HUES64 (cell line): ENCODE results near the gene KISS1.
A peak's percentile ranks its signal among the peaks of the same experiment; 100 is the strongest.

Source experiments
- H3K27ac ChIP-seq: 2 replicates; pipeline ENCODE4 v1.7.0; 2013; ENCODE audit warnings: low read depth, low read length, inconsistent platforms
- H3K27me3 ChIP-seq: 2 replicates; pipeline ENCODE4 v1.6.1; 2013; ENCODE audit warnings: mild to moderate bottlenecking, low read length; ENCODE audit not compliant: insufficient read depth
- H3K36me3 ChIP-seq: 2 replicates; pipeline ENCODE4 v1.6.1; 2013; ENCODE audit warnings: mild to moderate bottlenecking, low read length; ENCODE audit not compliant: insufficient read depth
- H3K4me1 ChIP-seq: 2 replicates; pipeline ENCODE4 v1.6.1; 2013; ENCODE audit warnings: mild to moderate bottlenecking, low read length, moderate library complexity; ENCODE audit not compliant: insufficient read depth
- H3K4me3 ChIP-seq: 2 replicates; pipeline ENCODE4 v1.5.1; 2013; ENCODE audit warnings: mild to moderate bottlenecking, low read length, moderate library complexity
- H3K9ac ChIP-seq: 2 replicates; pipeline ENCODE4 v1.6.1; 2013; ENCODE audit warnings: mild to moderate bottlenecking, low read depth, low read length
- H3K9me3 ChIP-seq: 2 replicates; pipeline ENCODE4 v1.6.1; 2013; ENCODE audit warnings: low read depth, low read length; ENCODE audit not compliant: insufficient read depth
- WGBS: fragments of 150-250, 120-280 bp; methylation state at CpG from one replicate; pipeline ENCODE4 v1.1.7; 2013; ENCODE audit warnings: missing lambda C conversion rate; 5-methylcytosine and 5-hydroxymethylcytosine counted together

Gene KISS1

DNA sequence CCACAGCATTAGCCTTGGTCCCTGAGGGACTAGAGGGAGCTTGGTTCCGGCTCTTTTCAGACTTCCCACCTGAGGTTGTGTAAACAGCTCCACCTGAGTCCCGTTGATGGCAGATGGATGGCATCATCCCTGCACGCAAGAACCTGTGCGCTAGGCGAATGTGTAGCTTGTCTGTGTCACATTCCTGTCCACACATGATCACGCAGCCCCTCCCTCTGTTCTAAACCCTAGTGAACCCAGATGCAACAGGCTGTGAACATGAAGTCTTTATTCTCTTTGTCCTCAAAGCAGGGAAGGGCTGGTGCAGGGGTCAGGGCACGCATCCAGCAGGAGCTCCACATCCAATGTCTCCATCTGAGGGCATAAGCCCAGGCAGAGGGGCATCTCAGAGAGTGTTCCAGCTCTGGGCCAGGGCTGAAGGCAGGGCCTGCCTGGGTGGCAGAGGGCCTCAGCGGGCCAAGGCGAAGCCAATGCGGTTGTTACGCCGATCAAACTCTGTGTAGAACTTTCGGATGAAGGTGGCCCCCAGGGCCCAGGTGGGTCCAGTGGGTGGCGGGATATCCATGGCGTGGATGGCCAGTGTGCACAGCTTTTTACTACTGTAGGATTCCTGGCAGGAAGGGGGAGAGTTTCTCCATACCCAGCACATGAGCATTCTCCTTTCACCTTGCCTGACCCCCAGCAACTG, 41.6 kb downstream of the KISS1 start:
- no peak overlapping the region for H3K4me3 ChIP-seq
- H3K27me3 ChIP-seq = peaks cover 19% of the 10 kb centered on the region
- H3K4me1 ChIP-seq = peaks cover 6% of the 10 kb centered on the region; the same call in 1 of the 2 replicates

DNA sequence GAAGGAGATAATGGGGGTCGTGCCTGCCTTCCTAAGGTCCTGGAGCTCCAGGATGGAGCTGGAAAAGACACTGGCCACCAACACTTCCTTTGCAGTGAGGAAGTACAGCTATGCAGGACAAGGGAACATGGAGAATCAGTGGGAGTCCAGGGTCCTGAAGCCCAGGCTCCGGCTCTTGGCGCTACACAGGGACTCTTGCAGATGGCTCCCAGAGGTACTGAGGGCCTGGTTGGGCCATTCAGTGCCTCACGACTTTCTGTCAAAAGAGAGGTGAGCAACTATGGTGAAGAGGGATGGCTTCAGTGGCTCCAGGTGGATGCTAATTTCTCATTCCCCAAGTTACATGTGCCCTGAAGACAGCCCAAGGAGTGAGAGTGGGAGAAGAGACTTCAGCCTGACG, 42.6 kb downstream of the KISS1 start:
- H3K9ac ChIP-seq = no peak overlapping the region
- no peak overlapping the region for H3K27ac ChIP-seq
- no peaks in the 10 kb centered on the region for H3K36me3 ChIP-seq
- no peaks in the 10 kb centered on the region for H3K9me3 ChIP-seq
- 92% methylated on average over 5 of the region's 5 CpGs for WGBS
- peaks cover 8% of the 10 kb centered on the region; the same call in 1 of the 2 replicates for H3K4me1 ChIP-seq
- H3K27me3 ChIP-seq = peaks cover 19% of the 10 kb centered on the region
- no peak overlapping the region for H3K4me3 ChIP-seq

More for the DNA sequence above, 41.6 kb downstream of the KISS1 start:
- Histone ChIP-seq H3K36me3 (no peaks in the 10 kb centered on the region), H3K9ac (no peak overlapping the region), H3K9me3 (no peaks in the 10 kb centered on the region), H3K27ac (no peak overlapping the region)
- 94% methylated on average over 15 of the region's 15 CpGs for WGBS

DNA sequence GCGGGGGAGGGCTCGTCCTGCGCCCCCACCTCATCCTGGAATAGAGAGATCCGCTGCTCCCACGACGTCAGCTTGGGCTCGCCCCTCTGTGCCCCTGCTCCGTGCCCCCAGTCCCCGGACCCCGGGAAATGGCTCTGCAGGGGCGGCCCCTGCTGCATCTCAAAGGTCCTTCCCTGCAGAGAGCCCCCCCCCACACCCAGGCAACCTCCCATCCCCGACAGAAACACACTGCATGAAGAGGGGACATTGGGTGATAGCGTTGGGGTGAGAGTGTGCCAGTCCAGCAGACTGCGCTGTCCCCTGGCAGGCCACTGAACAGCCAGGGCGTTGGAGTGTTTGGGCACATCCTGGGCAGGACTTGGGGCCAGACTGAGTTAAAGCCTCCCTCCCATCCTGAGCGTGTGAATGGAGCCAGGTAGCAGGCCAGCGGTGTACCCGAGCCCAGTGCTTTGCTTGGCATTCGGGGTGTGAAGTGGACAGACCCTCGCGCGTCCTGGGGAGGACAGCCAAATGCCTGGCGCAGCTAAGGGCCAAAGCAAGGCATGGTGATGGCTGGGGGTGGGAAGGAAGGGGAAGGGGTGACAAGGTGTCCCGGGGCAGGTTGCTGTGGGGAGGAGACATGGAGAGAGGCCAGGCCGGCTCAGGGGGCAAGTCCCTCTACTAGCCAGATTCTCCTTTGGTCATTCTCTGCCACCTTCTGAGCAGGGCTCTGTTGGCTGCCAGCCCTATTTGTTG, 43.8 kb downstream of the KISS1 start:
- WGBS = 39% methylated on average over 25 of the region's 25 CpGs
- Histone ChIP-seq H3K4me3 (peak overlapping the region; percentile 73), H3K27ac (no peak overlapping the region), H3K36me3 (no peaks in the 10 kb centered on the region), H3K27me3 (peaks cover 19% of the 10 kb centered on the region), H3K4me1 (peaks cover 19% of the 10 kb centered on the region), H3K9me3 (no peaks in the 10 kb centered on the region), H3K9ac (peak overlapping the region; percentile 38)

DNA sequence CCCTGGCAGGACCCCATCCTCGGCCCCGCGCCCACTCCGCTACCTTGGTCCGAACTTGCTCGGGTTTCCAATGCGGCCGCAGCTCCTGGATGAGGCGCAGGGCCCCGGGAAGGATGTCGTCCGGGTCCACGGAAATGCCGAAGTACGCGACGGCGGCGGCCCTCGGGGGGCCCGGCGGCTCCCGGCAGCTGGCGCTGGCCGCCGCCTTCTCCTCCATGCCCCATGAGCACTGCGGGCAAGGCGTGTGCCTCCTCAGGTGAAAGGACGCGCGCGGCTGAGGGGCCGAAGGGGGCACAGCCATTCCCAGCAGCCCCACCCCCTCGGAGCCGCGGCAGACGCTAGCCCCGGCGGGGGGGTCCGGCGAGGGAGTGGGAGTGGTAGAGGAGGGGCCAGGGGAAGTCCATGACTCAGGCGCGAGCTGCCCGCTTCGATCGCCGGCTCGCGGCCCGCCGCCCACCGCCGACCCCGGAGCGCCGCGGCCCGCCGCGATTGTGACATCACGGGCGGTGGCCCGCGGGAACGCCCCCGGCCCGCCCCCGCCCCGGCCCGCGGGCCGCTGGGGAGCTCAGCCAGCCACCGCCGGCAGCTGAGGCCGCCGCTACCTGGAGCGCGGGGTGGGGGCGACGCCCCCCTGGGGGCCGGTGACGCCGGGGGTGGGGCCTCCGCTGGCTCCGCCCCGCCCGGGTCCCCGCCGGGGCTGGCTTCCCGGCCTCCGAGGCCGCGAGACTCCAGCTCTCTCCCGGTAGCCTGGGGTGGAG, 44.6 kb downstream of the KISS1 start, which contains the start of gene ETNK2:
TSS of gene ETNK2 (minus strand) at position 493 of the 758 bp plus-strand sequence. CDS start at position 301, 192 bp downstream.
- peaks cover 27% of the 10 kb centered on the region for H3K4me1 ChIP-seq
- no peaks in the 10 kb centered on the region for H3K36me3 ChIP-seq
- under 1% methylated on average over 94 of the region's 94 CpGs for WGBS
- H3K4me3 ChIP-seq = peak within 1 kb of the TSS; percentile 73
- H3K9me3 ChIP-seq = no peaks in the 10 kb centered on the region
- H3K27ac ChIP-seq = no peak within 1 kb of the TSS; the same call in 1 of the 2 replicates
- peaks cover 19% of the 10 kb centered on the region for H3K27me3 ChIP-seq
- H3K9ac ChIP-seq = peak within 1 kb of the TSS; percentile 49

DNA sequence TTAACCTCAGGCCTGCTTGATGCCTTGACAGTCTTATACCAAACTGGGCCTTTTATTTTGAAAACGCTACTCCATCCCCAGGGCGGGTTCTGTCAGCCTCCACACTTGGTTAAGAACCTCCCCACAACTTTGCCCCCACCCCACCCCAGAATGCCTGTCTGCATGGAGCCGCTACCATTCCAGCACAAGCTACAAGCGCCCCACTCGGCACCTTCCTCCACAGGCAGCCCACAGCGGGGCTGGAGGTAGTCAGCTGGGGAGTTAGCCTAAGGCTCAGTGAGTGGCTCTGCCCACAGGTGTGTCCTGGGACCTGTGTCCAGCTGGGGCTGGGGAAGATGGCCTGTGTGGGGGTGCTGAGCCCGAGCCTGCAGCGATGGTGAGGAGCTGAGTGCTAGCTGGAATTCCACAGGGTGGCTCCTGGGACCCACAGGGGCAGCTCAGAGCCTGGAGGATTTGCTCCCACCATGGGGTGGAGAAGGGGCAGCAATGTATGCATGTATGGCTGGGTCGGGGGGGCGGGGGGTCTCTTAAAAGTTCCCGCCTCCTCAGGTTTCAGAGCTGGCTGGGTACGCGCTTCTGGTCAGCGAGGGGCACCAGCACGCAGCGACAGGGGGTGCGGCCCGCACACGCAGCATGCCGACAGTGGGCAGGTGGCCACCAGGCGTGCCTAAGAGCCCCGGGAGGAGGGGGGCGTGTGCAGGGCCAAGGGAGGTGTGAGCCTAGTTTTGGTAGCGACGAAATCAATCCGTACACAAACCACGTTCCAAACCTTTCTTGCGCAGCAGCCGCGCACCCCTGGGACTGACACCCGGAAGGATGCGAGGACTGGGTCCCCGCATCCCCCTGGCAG, 45.4 kb downstream of the KISS1 start:
- Histone ChIP-seq H3K9ac (peak overlapping the region; percentile 49; the same call in 1 of the 2 replicates), H3K4me3 (peak overlapping the region; percentile 73), H3K4me1 (peaks cover 27% of the 10 kb centered on the region), H3K27me3 (peaks cover 19% of the 10 kb centered on the region), H3K27ac (no peak overlapping the region; the same call in 1 of the 2 replicates), H3K36me3 (no peaks in the 10 kb centered on the region), H3K9me3 (no peaks in the 10 kb centered on the region)
- WGBS = 11% methylated on average over 32 of the region's 33 CpGs

DNA sequence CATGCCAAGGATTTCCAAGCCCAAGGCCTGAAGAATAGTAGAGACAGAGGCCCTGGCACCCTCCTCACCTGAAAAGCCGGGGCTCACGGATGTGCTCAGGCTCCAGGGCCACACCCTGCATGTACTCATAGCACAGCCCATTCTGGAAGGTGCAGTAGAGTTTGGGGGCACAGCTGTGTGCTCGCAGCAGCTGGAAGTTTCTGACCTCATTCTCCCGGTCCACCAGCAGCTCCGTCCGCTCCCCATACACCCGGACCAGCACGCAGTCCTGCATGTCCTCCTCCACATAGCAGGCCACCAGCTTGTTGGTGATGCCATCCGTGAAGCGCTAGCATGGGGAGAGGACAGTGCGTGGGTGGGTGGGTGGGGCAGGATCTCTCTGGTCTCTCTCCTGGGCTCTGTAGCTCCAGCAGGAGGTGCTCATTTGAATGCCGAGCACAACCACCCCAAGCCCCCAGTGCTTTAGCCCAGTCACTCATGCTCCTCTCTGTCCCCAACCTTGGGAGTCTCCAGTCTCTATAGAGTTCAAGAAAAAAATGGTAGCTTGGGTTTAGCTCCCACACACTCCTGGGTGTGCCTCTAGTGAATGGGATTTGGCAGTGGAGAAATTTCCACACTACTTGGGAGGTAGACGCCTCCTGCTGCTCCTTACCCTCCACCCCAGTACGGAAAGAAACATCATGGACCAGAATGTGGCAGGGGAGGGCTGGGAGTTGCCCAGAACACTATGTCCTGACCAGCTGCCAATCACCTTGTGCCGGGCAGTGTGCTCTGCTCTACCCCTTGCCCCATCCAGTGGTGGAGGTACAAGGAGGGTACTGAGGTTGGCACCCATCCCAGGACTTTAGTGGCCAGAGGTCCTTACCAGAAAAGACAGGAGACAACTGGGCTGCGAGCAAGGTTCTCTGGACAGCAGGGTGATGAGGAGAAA, 46.4 kb downstream of the KISS1 start:
- peaks cover 27% of the 10 kb centered on the region for H3K4me1 ChIP-seq
- no peaks in the 10 kb centered on the region for H3K9me3 ChIP-seq
- no peak overlapping the region for H3K4me3 ChIP-seq
- no peak overlapping the region for H3K27ac ChIP-seq
- H3K9ac ChIP-seq = no peak overlapping the region
- H3K36me3 ChIP-seq = no peaks in the 10 kb centered on the region
- WGBS = 90% methylated on average over 13 of the region's 16 CpGs
- H3K27me3 ChIP-seq = peaks cover 19% of the 10 kb centered on the region

DNA sequence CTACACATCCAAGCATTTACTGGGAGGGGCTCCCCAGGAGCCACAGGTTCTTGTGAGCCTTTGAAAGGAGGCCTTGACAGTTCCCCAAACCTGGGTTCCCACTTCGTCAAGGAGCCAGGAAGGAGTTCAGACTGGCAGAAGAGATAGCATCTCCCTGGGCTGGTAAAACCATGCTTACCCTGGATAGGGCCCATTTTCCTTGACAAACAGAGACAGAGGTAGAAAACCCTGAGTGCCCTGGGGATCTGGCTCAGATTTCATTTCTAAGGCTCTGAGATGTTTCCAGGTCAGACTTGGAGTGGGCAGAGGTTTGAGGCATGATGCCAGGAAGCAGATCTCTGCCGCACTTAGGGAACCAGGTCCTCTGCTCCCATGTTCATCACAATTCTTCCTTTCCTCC, 47.2 kb downstream of the KISS1 start:
- Histone ChIP-seq H3K9ac (no peak overlapping the region), H3K27ac (no peak overlapping the region), H3K9me3 (no peaks in the 10 kb centered on the region), H3K27me3 (peaks cover 19% of the 10 kb centered on the region), H3K36me3 (no peaks in the 10 kb centered on the region), H3K4me3 (no peak overlapping the region), H3K4me1 (peaks cover 27% of the 10 kb centered on the region)
- 95% methylated on average over 2 of the region's 2 CpGs for WGBS

DNA sequence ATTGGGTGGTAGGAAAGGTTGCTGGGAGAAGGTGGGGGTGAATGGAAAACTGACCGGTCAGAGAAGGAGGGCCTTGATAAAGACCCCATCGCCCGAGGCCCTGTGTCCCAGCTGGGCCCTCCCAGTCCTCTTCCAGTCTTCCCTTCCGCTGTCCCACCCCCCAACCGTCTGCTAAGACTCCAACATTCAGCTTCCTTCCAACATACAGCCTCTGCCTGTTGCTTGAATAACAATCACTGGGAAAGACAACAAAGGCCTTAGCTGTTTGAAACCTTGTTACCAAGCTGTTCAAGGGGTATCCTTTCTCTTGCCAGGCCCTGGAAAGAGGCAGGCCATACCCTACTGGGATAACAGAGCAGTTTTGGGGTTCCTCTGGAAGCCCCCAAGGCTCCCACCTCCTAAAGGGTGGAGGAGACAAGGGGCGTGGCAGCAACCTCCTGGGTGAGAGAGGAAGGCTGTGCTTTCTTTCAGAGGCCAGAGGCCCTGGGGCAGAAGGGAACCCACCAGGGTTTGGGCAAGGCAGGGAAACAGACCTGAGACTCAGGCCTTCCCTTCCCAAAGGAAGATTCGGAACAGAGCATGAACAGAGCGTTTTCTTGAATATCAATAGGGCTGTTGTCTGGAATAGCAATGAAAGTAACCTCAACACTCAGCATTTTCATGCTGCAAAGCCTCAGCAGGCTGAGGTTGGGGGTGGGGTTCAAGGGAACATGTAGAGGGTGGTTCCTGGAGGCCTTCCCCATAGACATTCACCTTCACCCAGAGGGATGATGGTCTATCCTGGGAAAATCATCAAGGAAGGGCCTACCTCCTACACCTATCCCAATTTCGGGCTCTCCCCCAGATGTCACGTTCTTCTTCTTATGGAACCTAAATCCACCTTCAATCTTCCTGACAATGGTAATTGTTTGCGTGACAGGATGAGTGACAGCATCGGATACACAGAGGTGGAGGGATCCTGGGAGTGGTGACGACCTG, 48.6 kb downstream of the KISS1 start:
- peaks cover 25% of the 10 kb centered on the region for H3K4me1 ChIP-seq
- H3K27ac ChIP-seq = peak overlapping the region; percentile 92
- H3K27me3 ChIP-seq = peaks cover 15% of the 10 kb centered on the region
- 43% methylated on average over 13 of the region's 13 CpGs for WGBS
- H3K9me3 ChIP-seq = no peaks in the 10 kb centered on the region
- peak overlapping the region; percentile 52; the same call in 1 of the 2 replicates for H3K9ac ChIP-seq
- H3K4me3 ChIP-seq = peak overlapping the region; percentile 13; the same call in 1 of the 2 replicates
- H3K36me3 ChIP-seq = no peaks in the 10 kb centered on the region

DNA sequence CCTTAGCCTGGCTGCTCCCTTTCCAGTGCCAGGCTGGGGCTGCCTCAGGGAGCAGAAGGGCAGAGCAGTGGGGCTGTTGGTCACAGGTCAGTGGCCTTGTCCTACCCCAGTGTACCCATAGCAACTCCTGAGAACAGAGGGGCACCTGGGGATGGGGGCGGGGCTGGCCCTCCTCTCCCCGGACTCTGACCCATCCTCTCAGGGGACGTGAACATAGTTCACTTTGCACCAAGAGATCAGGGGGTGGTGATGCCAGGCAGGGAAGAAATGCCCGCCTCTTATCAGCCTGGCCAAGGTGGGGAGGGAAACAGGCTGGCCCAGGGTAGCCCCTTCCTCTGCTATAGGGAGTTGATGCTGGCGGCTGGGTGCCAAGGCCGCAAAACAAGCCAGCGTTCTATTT, 49.3 kb downstream of the KISS1 start:
- Histone ChIP-seq H3K4me1 (peaks cover 22% of the 10 kb centered on the region), H3K27ac (peak overlapping the region; percentile 92; the same call in 1 of the 2 replicates), H3K9me3 (no peaks in the 10 kb centered on the region), H3K27me3 (peaks cover 12% of the 10 kb centered on the region), H3K4me3 (peak overlapping the region; percentile 9; the same call in 1 of the 2 replicates), H3K9ac (no peak overlapping the region), H3K36me3 (no peaks in the 10 kb centered on the region)
- WGBS = 78% methylated on average over 7 of the region's 7 CpGs
